OCI-LY7 (cell line): Measurements from ENCODE around the gene GTF2B. TPM values are rescaled to one million over a fixed set of nuclear protein-coding genes. Genes with fewer than 3 reads are reported as not detected.

Source experiments
- BruUV-seq: library from RNA; stranded (reverse); fragments of 400-500 nt; replicated peaks from 2 replicates; lab custom pipeline; 2021; lab: Mats Ljungman, UMichigan
- CTCF ChIA-PET: fragments of 300-600 bp; sonication (Branson Sonifier 250); formaldehyde crosslinking; loops from one replicate; lab custom pipeline; 2022; ENCODE audit warnings: antibody characterized with exemption; ENCODE audit not compliant: unreplicated experiment; lab: Charles Lee
- POLR2A ChIA-PET: fragments of 300-600 bp; sonication (Branson Sonifier 250); formaldehyde crosslinking; loops from one replicate; lab custom pipeline; 2022; ENCODE audit warnings: antibody characterized with exemption; lab: Charles Lee
- DNase-seq: peaks from one replicate; pipeline ENCODE4 v3.0.0-alpha.2; 2015; ENCODE audit warnings: low spot score
- H2AFZ ChIP-seq: fragments of 200-600 bp; sonication (generic), shearing (Covaris generic); 2 replicates; pipeline ENCODE4 v1.6.1; 2014; ENCODE audit warnings: mild to moderate bottlenecking, antibody characterized with exemption, low read length, moderate library complexity
- H3K27ac ChIP-seq: fragments of 200-600 bp; sonication (generic); 2 replicates; pipeline ENCODE4 v1.5.1; 2014; ENCODE audit warnings: mixed run types, low read depth, mild to moderate bottlenecking, moderate library complexity, low read length, inconsistent platforms; ENCODE audit not compliant: poor library complexity, severe bottlenecking
- H3K36me3 ChIP-seq: fragments of 200-600 bp; sonication (generic); 2 replicates; pipeline ENCODE4 v1.6.1; 2014; ENCODE audit warnings: mild to moderate bottlenecking, antibody characterized with exemption, low read length, moderate library complexity, mixed read lengths; ENCODE audit not compliant: insufficient read depth
- H3K4me1 ChIP-seq: fragments of 200-600 bp; sonication (generic); 2 replicates; pipeline ENCODE4 v1.5.1; 2014; ENCODE audit warnings: mild to moderate bottlenecking, low read length; ENCODE audit not compliant: insufficient read depth, poor library complexity, severe bottlenecking
- H3K4me2 ChIP-seq: fragments of 200-600 bp; sonication (generic); 2 replicates; pipeline ENCODE4 v1.6.1; 2014; ENCODE audit warnings: mild to moderate bottlenecking, low read length
- H3K4me3 ChIP-seq: fragments of 200-600 bp; sonication (generic); 2 replicates; pipeline ENCODE4 v1.5.1; 2014; ENCODE audit warnings: mild to moderate bottlenecking, low read depth, low read length; ENCODE audit not compliant: poor library complexity, severe bottlenecking
- H3K79me2 ChIP-seq: fragments of 200-600 bp; sonication (generic); 2 replicates; pipeline ENCODE4 v1.6.1; 2016; ENCODE audit warnings: low read depth, mild to moderate bottlenecking, low read length, moderate library complexity, mixed read lengths; ENCODE audit not compliant: insufficient read depth
- H3K9me2 ChIP-seq: fragments of 200-600 bp; sonication (generic); 2 replicates; pipeline ENCODE4 v1.6.1; 2016; ENCODE audit warnings: mild to moderate bottlenecking, low read length, mixed read lengths; ENCODE audit not compliant: insufficient read depth
- H3K9me3 ChIP-seq: fragments of 200-600 bp; sonication (generic); 2 replicates; pipeline ENCODE4 v1.6.1; 2014; ENCODE audit warnings: mild to moderate bottlenecking, mixed run types, low read length, mixed read lengths
- H4K20me1 ChIP-seq: fragments of 200-600 bp; sonication (generic); 2 replicates; pipeline ENCODE4 v1.6.1; 2014; ENCODE audit warnings: mild to moderate bottlenecking, antibody characterized with exemption, low read length, moderate library complexity, mixed read lengths; ENCODE audit not compliant: insufficient read depth
- CTCF ChIP-seq: fragments of 200-600 bp; sonication (generic); conservative IDR thresholded peaks from 2 replicates; pipeline ENCODE4 v1.5.1; 2014; ENCODE audit warnings: mild to moderate bottlenecking, antibody characterized with exemption, low read length, moderate library complexity, mixed read lengths
- EZH2phosphoT487 ChIP-seq: fragments of 200-600 bp; sonication (generic); IDR thresholded peaks from 2 replicates; pipeline ENCODE4 v1.6.1; 2018; ENCODE audit warnings: low read depth, borderline replicate concordance, mild to moderate bottlenecking, mixed run types, antibody characterized with exemption, low read length, moderate library complexity, mixed read lengths
- intact Hi-C: fragments of 100-400 bp; cut with micrococcal nuclease; formaldehyde crosslinking; loops from one replicate; pipeline ENCODE4 v1.10.0; 2022; ENCODE audit not compliant: unreplicated experiment
- total RNA-seq, 2 experiments: library from RNA; depleted of rRNA in 1 of 2; stranded (reverse); fragments of >200 nt in 1 of 2; shearing (Covaris generic) in 1 of 2; gene quantifications; 2 replicates each; pipeline ENCODE4 v1.2.3, GENCODE V29; 2014 to 2022

The GTF2B gene
- total RNA-seq, 2 experiments from 2014 or later, result 28.9 to 40.3 TPM

- BruUV-seq, result no TSS peak
- no peak for DNase-seq
- Histone ChIP-seq H3K4me1 (peaks cover 26% of the 10 kb centered on the region), H3K27ac (peak overlapping the region; percentile 63), H3K9me3 (no peaks in the 10 kb centered on the region; the same call in 1 of the 2 replicates), H3K79me2 (peaks cover 41% of the 10 kb centered on the region), H4K20me1 (peaks cover 25% of the 10 kb centered on the region), H3K9me2 (no peaks in the 10 kb centered on the region), H3K36me3 (peaks cover 25% of the 10 kb centered on the region), H3K4me2 (peak overlapping the region; percentile 100), H2AFZ (peak overlapping the region; percentile 85), H3K4me3 (peak overlapping the region; percentile 96)
- ChIA-PET POLR2A (interaction anchor here (0.9 to 2.2 kb wide), 4 partner anchors 16 to 930 kb away, joined by 3 to 17 read pairs (median 4); partner anchors contain the start of gene PKN2), CTCF (no interaction called here)
- TF ChIP-seq EZH2phosphoT487, result no peak
- TF ChIP-seq CTCF, result no peak
- intact Hi-C loops, result loop anchor here (1.0 kb wide), 1 partner anchor 208 kb away; the partner anchor contains the start of gene PKN2
These were observed 579 bp upstream of the GTF2B start for GRCh38 chr1:88891951-88892340.

GRCh38 chr1:88890791-88891317 lies 513 bp downstream of the GTF2B start:
- Histone ChIP-seq H3K36me3 (peaks cover 35% of the 10 kb centered on the region), H3K79me2 (peaks cover 41% of the 10 kb centered on the region), H4K20me1 (peaks cover 25% of the 10 kb centered on the region), H3K4me2 (peak overlapping the region; percentile 100), H3K4me1 (peaks cover 26% of the 10 kb centered on the region), H3K27ac (peak overlapping the region; percentile 63), H3K4me3 (peak overlapping the region; percentile 96), H3K9me3 (no peaks in the 10 kb centered on the region; the same call in 1 of the 2 replicates), H2AFZ (peak overlapping the region; percentile 85; the same call in 1 of the 2 replicates), H3K9me2 (no peaks in the 10 kb centered on the region)
- ChIA-PET POLR2A (interaction anchor here (0.5 to 2.2 kb wide), 4 partner anchors 79 to 932 kb away, joined by 3 to 17 read pairs (median 4); partner anchors contain the start of gene PKN2), CTCF (interaction anchor here (0.9 kb wide), 1 partner anchor 207 kb away, joined by 3 read pairs; no protein-coding TSS in a partner anchor)
- DNase-seq, result peak; percentile 31
- intact Hi-C loops, result loop anchor here (1.0 kb wide), 1 partner anchor 207 kb away; the partner anchor contains the start of gene PKN2
- no TSS peak for BruUV-seq
- no peak for TF ChIP-seq CTCF
- TF ChIP-seq EZH2phosphoT487, result no peak

GRCh38 chr1:88890131-88890530 lies 1.2 kb downstream of the GTF2B start:
- ChIA-PET CTCF (no interaction called here), POLR2A (interaction anchor here (0.6 to 2.2 kb wide), 4 partner anchors 13 to 206 kb away, joined by 4 to 17 read pairs (median 4); partner anchors contain the start of gene PKN2)
- H3K27ac ChIP-seq, result no peak overlapping the region
- H3K4me3 ChIP-seq, result peak overlapping the region; percentile 96
- peaks cover 42% of the 10 kb centered on the region for H3K36me3 ChIP-seq
- intact Hi-C loops, result no loop called here
- H3K9me3 ChIP-seq, result no peaks in the 10 kb centered on the region; the same call in 1 of the 2 replicates
- no peak overlapping the region; the same call in 1 of the 2 replicates for H2AFZ ChIP-seq
- TSS peak; percentile 72 for BruUV-seq
- DNase-seq, result no peak
- peaks cover 41% of the 10 kb centered on the region for H3K79me2 ChIP-seq
- peaks cover 25% of the 10 kb centered on the region for H4K20me1 ChIP-seq
- H3K9me2 ChIP-seq, result no peaks in the 10 kb centered on the region
- no peak for TF ChIP-seq EZH2phosphoT487
- TF ChIP-seq CTCF, result no peak
- H3K4me2 ChIP-seq, result peak overlapping the region; percentile 100
- peaks cover 26% of the 10 kb centered on the region for H3K4me1 ChIP-seq
